ENCODE results near the gene C6orf15. TPM values are rescaled to one million over a fixed set of nuclear protein-coding genes. Genes with fewer than 3 reads are reported as not detected.

C6orf15 gene
- polyA plus RNA-seq, 1 donor from 2014 or later = not detected

DNA sequence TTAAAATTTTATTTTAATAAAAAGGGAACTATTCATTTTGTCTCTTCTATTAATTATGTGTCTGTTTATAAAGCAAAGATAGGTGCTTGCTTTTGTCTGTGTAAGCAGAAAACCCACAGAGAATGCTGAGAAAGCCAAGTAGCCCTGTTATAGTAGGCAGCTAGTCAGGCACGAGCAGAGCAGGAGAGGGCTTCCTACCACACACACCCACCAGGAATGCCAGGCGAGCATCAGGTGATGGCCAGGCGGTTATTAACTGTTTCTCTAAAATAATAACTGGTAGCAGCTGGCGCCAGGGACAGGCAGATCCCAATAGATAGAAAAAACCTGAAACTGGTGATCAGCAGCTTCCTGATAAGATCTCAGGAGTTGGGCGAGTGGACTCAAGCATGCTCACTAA, 15.7 kb downstream of the C6orf15 start:
- Histone ChIP-seq H3K9ac (ENCODE audit: low read length) (no peak overlapping the region), H3K4me3 (ENCODE audit: low read length) (no peak overlapping the region), H3K9me2 (ENCODE audit: insufficient read depth, low read length) (no peaks in the 10 kb centered on the region), H3K27ac (ENCODE audit: low read length) (no peak overlapping the region), H3K27me3 (ENCODE audit: insufficient read depth, low read depth, low read length) (no peaks in the 10 kb centered on the region), H2AFZ (ENCODE audit: low read depth, low read length) (no peak overlapping the region), H3F3A (ENCODE audit: insufficient read depth, low read length, poor library complexity, severe bottlenecking) (no peaks in the 10 kb centered on the region), H4K20me1 (ENCODE audit: insufficient read depth) (no peaks in the 10 kb centered on the region), H3K9me3 (ENCODE audit: low read length) (no peaks in the 10 kb centered on the region), H3K79me2 (replicated peaks; ENCODE audit: insufficient read depth, low read length) (no peaks in the 10 kb centered on the region), H3K36me3 (ENCODE audit: insufficient read depth, low read length) (no peaks in the 10 kb centered on the region), H3K4me2 (ENCODE audit: low read length) (no peak overlapping the region)
- TF ChIP-seq RAD21 (conservative IDR thresholded peaks at IDR 0.05) = no peak
- no peak for TF ChIP-seq EZH2 (IDR thresholded peaks at IDR 0.05; ENCODE audit: borderline replicate concordance, insufficient read depth, low read length, poor library complexity, severe bottlenecking)
- no peak for TF ChIP-seq EP300 (conservative IDR thresholded peaks at IDR 0.05; ENCODE audit: poor library complexity, severe bottlenecking)
- no peak for TF ChIP-seq POLR2AphosphoS5 (IDR thresholded peaks at IDR 0.05)
- TF ChIP-seq REST (IDR thresholded peaks at IDR 0.05; ENCODE audit: borderline replicate concordance) = no peak
- no peak for TF ChIP-seq MXI1 (conservative IDR thresholded peaks at IDR 0.05; ENCODE audit: poor library complexity, severe bottlenecking)
- TF ChIP-seq TAF1 (IDR thresholded peaks at IDR 0.05; ENCODE audit: low read depth) = no peak
- TF ChIP-seq CTCF (IDR thresholded peaks at IDR 0.05; ENCODE audit: poor library complexity, severe bottlenecking) = no peak
- TF ChIP-seq SMC3 (conservative IDR thresholded peaks at IDR 0.05; ENCODE audit: poor library complexity) = no peak

DNA sequence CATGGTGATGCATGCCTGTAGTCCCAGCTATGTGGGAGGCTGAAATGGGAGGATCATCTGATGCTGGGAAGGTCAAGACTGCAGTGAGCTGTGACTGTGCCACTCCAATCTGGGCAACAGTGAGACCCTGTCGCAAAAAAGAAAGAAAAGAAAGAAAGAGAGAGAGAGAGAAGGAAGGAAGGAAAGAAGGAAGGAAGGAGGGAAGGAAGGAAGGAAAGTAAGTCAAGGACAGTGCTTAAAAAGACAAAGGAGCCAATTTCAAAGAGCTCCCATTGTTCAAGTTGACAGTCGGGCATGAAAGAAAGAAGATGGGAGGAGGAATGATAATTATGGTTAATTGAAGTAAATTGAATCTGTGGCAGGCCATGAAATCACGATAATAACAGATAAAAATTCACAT, 16.2 kb downstream of the C6orf15 start:
- no peaks in the 10 kb centered on the region for H3F3A ChIP-seq (ENCODE audit: insufficient read depth, low read length, poor library complexity, severe bottlenecking)
- H3K36me3 ChIP-seq (ENCODE audit: insufficient read depth, low read length) = no peaks in the 10 kb centered on the region
- no peak overlapping the region for H3K4me2 ChIP-seq (ENCODE audit: low read length)
- no peaks in the 10 kb centered on the region for H3K9me3 ChIP-seq (ENCODE audit: low read length)
- no peaks in the 10 kb centered on the region for H3K9me2 ChIP-seq (ENCODE audit: insufficient read depth, low read length)
- H3K4me3 ChIP-seq (ENCODE audit: low read length) = no peak overlapping the region
- H4K20me1 ChIP-seq (ENCODE audit: insufficient read depth) = no peaks in the 10 kb centered on the region
- no peak overlapping the region for H3K27ac ChIP-seq (ENCODE audit: low read length)
- H2AFZ ChIP-seq (ENCODE audit: low read depth, low read length) = no peak overlapping the region
- TF ChIP-seq MXI1 (conservative IDR thresholded peaks at IDR 0.05; ENCODE audit: poor library complexity, severe bottlenecking) (no peak), TAF1 (IDR thresholded peaks at IDR 0.05; ENCODE audit: low read depth) (no peak), EP300 (conservative IDR thresholded peaks at IDR 0.05; ENCODE audit: poor library complexity, severe bottlenecking) (no peak), POLR2AphosphoS5 (IDR thresholded peaks at IDR 0.05) (no peak), EZH2 (IDR thresholded peaks at IDR 0.05; ENCODE audit: borderline replicate concordance, insufficient read depth, low read length, poor library complexity, severe bottlenecking) (no peak), CTCF (IDR thresholded peaks at IDR 0.05; ENCODE audit: poor library complexity, severe bottlenecking) (no peak), SMC3 (conservative IDR thresholded peaks at IDR 0.05; ENCODE audit: poor library complexity) (no peak), RAD21 (conservative IDR thresholded peaks at IDR 0.05) (no peak), REST (IDR thresholded peaks at IDR 0.05; ENCODE audit: borderline replicate concordance) (no peak)
- no peaks in the 10 kb centered on the region for H3K27me3 ChIP-seq (ENCODE audit: insufficient read depth, low read depth, low read length)
- H3K79me2 ChIP-seq (replicated peaks; ENCODE audit: insufficient read depth, low read length) = no peaks in the 10 kb centered on the region
- H3K9ac ChIP-seq (ENCODE audit: low read length) = no peak overlapping the region
